Spleen (tissue), 7 donors: ENCODE data around the gene ST3GAL6.

Experiments
- POLR2A ChIP-seq, 3 donors: fragments of 450-650 bp; IDR thresholded peaks; one replicate each; pipeline ENCODE4 v1.5.1; 2017; ENCODE audit warnings: antibody characterized with exemption in 3 of 3, mild to moderate bottlenecking in 1 of 3
- POLR2AphosphoS5 ChIP-seq, 3 donors: sonication (generic); formaldehyde crosslinking; IDR thresholded peaks; one replicate each; pipeline ENCODE4 v1.5.1; 2017; ENCODE audit warnings: antibody characterized with exemption in 3 of 3
- TF ChIP-seq, protein P1 (sequence below), 11 experiments: fragments of 200-600 bp in 7 of 11; fragments of 450-650 bp in 4 of 11; sonication (generic) in 4 of 11; IDR thresholded peaks in 8 of 11; conservative IDR thresholded peaks in 3 of 11; 1 replicate in 7 of 11; 2 replicates in 4 of 11; pipeline versions ENCODE4 v1.4.0 to v1.8.0; 2016 to 2021; ENCODE audit warnings: antibody characterized with exemption in 11 of 11, inconsistent platforms in 4 of 11, mild to moderate bottlenecking in 1 of 11
- donor health status: DM: no; HTN: no; CAD: no; lungs with moderate emphysema.
- donor health status: DM: no; HTN: no; CAD: no.
- donor health status: DM: no; HTN: no; CAD: no.

DNA sequence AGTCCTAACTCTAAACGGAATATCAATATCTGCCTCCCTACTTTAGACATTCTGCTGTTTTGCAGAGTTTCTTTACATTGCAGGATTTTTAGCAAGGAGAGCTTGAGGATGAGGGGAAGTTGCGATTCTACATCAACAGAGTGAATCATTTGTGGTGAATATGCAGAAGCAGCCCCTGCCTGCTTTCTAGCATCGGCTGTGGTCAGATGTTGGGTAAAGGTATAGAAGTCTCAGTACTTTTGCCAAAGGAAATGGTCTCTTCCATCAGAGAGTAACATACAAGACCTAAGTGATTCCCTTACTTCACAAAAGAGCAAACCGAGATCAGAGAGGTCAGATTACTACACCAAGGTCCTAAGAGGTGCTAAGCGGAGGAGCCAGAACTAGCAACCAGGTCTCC lies 15.2 kb downstream of the ST3GAL6 start:
- TF ChIP-seq, protein P1, sequence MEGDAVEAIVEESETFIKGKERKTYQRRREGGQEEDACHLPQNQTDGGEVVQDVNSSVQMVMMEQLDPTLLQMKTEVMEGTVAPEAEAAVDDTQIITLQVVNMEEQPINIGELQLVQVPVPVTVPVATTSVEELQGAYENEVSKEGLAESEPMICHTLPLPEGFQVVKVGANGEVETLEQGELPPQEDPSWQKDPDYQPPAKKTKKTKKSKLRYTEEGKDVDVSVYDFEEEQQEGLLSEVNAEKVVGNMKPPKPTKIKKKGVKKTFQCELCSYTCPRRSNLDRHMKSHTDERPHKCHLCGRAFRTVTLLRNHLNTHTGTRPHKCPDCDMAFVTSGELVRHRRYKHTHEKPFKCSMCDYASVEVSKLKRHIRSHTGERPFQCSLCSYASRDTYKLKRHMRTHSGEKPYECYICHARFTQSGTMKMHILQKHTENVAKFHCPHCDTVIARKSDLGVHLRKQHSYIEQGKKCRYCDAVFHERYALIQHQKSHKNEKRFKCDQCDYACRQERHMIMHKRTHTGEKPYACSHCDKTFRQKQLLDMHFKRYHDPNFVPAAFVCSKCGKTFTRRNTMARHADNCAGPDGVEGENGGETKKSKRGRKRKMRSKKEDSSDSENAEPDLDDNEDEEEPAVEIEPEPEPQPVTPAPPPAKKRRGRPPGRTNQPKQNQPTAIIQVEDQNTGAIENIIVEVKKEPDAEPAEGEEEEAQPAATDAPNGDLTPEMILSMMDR (IDR thresholded peaks at IDR 0.05 in 8 of 11, conservative IDR thresholded peaks at IDR 0.05 in 3 of 11), result no peak
- no peak for TF ChIP-seq POLR2AphosphoS5 (IDR thresholded peaks at IDR 0.05)
- no peak for TF ChIP-seq POLR2A (IDR thresholded peaks at IDR 0.05)
